Retina (tissue), 1 donor: ENCODE results near the gene UBR1.
"Not testable (repeated sequence)": the region's sequence is repeated elsewhere in the genome, so short reads cannot be mapped to it uniquely, and the experiment has no call there.

Experiments
- DNase-seq: peaks from one replicate; pipeline ENCODE4 v3.0.0-alpha.2; 2016

Gene UBR1

DNA sequence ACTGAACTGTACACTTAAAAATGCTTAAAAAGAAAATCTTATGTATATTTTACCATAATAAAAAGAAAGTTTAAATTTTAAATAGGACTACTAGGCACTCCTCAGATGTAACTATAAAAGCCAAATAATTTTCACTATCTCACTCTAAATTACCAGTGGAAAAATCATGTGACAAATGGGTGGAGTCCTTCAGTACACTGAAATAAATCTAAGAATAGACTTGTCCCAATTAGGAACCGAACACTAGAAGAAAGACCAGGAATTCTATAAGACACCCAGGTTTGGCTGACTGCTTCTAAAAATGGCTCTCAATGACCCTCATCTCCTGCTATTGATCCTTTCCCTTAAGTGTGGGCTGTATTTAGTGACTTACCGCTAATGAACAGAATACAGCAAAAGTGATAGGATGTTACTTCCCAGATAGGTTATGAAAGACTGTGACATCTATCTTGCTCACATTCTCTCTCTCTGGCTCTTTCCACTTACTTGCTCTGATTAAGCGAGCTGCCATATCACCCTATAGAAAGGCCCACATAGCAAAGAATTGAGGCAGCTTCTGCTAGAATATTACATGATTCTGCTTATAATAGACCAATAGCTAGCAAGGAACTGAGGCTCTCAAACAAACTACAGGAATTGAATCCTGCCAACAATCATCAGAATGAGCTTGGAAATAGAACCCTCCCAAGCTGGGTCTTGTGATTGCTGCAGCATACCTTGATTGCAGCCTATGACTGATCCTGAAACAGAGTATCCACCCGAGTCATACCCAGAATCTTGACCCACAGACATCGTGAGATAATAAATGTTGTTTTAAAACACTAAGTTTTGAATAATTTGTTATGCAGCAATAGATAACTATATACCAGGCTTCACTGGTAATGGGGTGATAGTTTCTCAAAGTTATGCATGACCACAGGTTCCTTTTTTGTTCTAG lies 202.2 kb downstream of the UBR1 start:
- DNase-seq: no peak

DNA sequence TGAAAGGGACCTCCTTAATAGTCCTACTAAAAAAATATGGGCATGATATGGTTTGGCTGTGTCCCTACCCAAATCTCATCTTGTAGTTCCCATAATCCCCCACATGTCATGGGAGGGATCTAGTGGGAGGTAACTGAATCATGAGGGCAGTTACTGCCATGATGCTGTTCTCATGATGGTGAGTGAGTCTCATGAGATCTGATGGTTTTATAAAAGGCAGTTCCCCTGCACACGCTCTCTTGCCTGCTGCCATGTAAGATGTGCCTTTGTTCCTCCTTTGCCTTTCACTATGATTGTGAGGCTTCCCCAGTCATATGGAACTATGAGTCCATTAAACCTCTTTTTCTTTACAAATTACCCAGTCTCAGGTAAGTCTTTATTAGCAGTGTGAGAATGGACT lies 211.9 kb downstream of the UBR1 start:
- DNase-seq: not testable (repeated sequence)
